H9 (cell line): ENCODE results near the gene VSTM4. TPM values are rescaled to one million over a fixed set of nuclear protein-coding genes. Genes with fewer than 3 reads are reported as not detected.

Experiments
- DNase-seq: peaks from one replicate; pipeline ENCODE4 v3.0.0-alpha.2; 2017
- H2AFZ ChIP-seq: one replicate; pipeline ENCODE4 v1.6.1; 2013; ENCODE audit warnings: mild to moderate bottlenecking, low read length, control low read depth, moderate library complexity
- H2AK5ac ChIP-seq: 2 replicates; pipeline ENCODE4 v1.6.1; 2013; ENCODE audit warnings: low read length, control low read depth, mixed read lengths; ENCODE audit not compliant: insufficient read length
- H2BK120ac ChIP-seq: one replicate; pipeline ENCODE4 v1.6.1; 2013; ENCODE audit warnings: low read depth, mild to moderate bottlenecking, low read length, control low read depth, inconsistent platforms; ENCODE audit not compliant: poor library complexity, severe bottlenecking
- H2BK12ac ChIP-seq: 2 replicates; pipeline ENCODE4 v1.6.1; 2013; ENCODE audit warnings: low read length, control low read depth, mixed read lengths, low read depth; ENCODE audit not compliant: insufficient read length
- H2BK15ac ChIP-seq: 2 replicates; pipeline ENCODE4 v1.6.1; 2013; ENCODE audit warnings: low read depth, low read length, control low read depth
- H2BK20ac ChIP-seq: one replicate; pipeline ENCODE4 v1.6.1; 2013; ENCODE audit warnings: low read depth, mild to moderate bottlenecking, low read length, control low read depth, inconsistent platforms; ENCODE audit not compliant: poor library complexity, severe bottlenecking
- H2BK5ac ChIP-seq: 2 replicates; pipeline ENCODE4 v1.6.1; 2013; ENCODE audit warnings: low read length, control low read depth, mixed read lengths; ENCODE audit not compliant: insufficient read length
- H3K14ac ChIP-seq: 2 replicates; pipeline ENCODE4 v1.6.1; 2013; ENCODE audit warnings: low read length, control low read depth; ENCODE audit not compliant: insufficient read depth
- H3K18ac ChIP-seq: 2 replicates; pipeline ENCODE4 v1.6.1; 2013; ENCODE audit warnings: low read depth, mild to moderate bottlenecking, mixed read lengths, low read length, control low read depth; ENCODE audit not compliant: insufficient read length
- H3K23ac ChIP-seq: 2 replicates; pipeline ENCODE4 v1.6.1; 2013; ENCODE audit warnings: low read length, control low read depth, mixed read lengths, low read depth; ENCODE audit not compliant: insufficient read length
- H3K23me2 ChIP-seq: 2 replicates; pipeline ENCODE4 v1.6.1; 2013; ENCODE audit warnings: low read depth, mild to moderate bottlenecking, mixed read lengths, low read length, control low read depth; ENCODE audit not compliant: insufficient read length, poor library complexity, severe bottlenecking
- H3K27ac ChIP-seq: 2 replicates; pipeline ENCODE4 v1.5.1; 2013; ENCODE audit warnings: low read length, control low read depth, mixed read lengths, low read depth; ENCODE audit not compliant: insufficient read length
- H3K27me3 ChIP-seq: 2 replicates; pipeline ENCODE4 v1.6.1; 2013; ENCODE audit warnings: low read length, control low read depth, inconsistent platforms; ENCODE audit not compliant: insufficient read depth
- H3K4ac ChIP-seq: 2 replicates; pipeline ENCODE4 v1.6.1; 2013; ENCODE audit warnings: low read depth, mild to moderate bottlenecking, control low read depth, inconsistent platforms, low read length, moderate library complexity
- H3K4me1 ChIP-seq: 2 replicates; pipeline ENCODE4 v1.6.1; 2013; ENCODE audit warnings: low read length, control low read depth, inconsistent platforms; ENCODE audit not compliant: insufficient read depth
- H3K4me2 ChIP-seq: 2 replicates; pipeline ENCODE4 v1.6.1; 2013; ENCODE audit warnings: low read length, control low read depth, mixed read lengths; ENCODE audit not compliant: insufficient read length, insufficient read depth
- H3K56ac ChIP-seq: 2 replicates; pipeline ENCODE4 v1.6.1; 2013; ENCODE audit warnings: low read depth, mild to moderate bottlenecking, mixed read lengths, low read length, control low read depth; ENCODE audit not compliant: insufficient read length
- H3K79me1 ChIP-seq: 2 replicates; pipeline ENCODE4 v1.6.1; 2013; ENCODE audit warnings: low read depth, mild to moderate bottlenecking, moderate library complexity, low read length, control low read depth, inconsistent platforms; ENCODE audit not compliant: insufficient read depth, poor library complexity, severe bottlenecking
- H3K79me2 ChIP-seq: 2 replicates; pipeline ENCODE4 v1.6.1; 2013; ENCODE audit warnings: low read length, control low read depth, inconsistent platforms; ENCODE audit not compliant: insufficient read depth
- H3K9ac ChIP-seq: 2 replicates; pipeline ENCODE4 v1.6.1; 2013; ENCODE audit warnings: low read length, control low read depth, mixed read lengths; ENCODE audit not compliant: insufficient read length; ENCODE audit errors: extremely low read depth
- H3K9me3 ChIP-seq: one replicate; pipeline ENCODE4 v1.6.1; 2013; ENCODE audit warnings: low read depth, low read length, inconsistent platforms; ENCODE audit not compliant: control insufficient read depth
- H3T11ph ChIP-seq: one replicate; pipeline ENCODE4 v1.6.1; 2013; ENCODE audit warnings: mild to moderate bottlenecking, low read length, control low read depth, inconsistent platforms
- H4K20me1 ChIP-seq: one replicate; pipeline ENCODE4 v1.6.1; 2013; ENCODE audit not compliant: control insufficient read depth, insufficient read length, insufficient read depth
- H4K5ac ChIP-seq: 2 replicates; pipeline ENCODE4 v1.6.1; 2013; ENCODE audit warnings: low read depth, mild to moderate bottlenecking, mixed read lengths, low read length, control low read depth; ENCODE audit not compliant: insufficient read length
- H4K8ac ChIP-seq: replicated peaks from 2 replicates; pipeline ENCODE4 v1.6.1; 2013; ENCODE audit warnings: low read length, control low read depth, mixed read lengths, low read depth; ENCODE audit not compliant: insufficient read length
- H4K91ac ChIP-seq: 2 replicates; pipeline ENCODE4 v1.6.1; 2013; ENCODE audit warnings: low read depth, mild to moderate bottlenecking, moderate library complexity, mixed read lengths, low read length, control low read depth; ENCODE audit not compliant: insufficient read length
- H3K27ac Mint-ChIP-seq, 3 experiments: 2 replicates in 2 of 3; 3 replicates in 1 of 3; pipeline ENCODE4 v1.8.0; 2020 to 2021; ENCODE audit warnings: mixed read lengths in 3 of 3, mild to moderate bottlenecking in 1 of 3, moderate library complexity in 1 of 3
- H3K27me3 Mint-ChIP-seq: 2 replicates; pipeline ENCODE4 v1.8.0; 2021; ENCODE audit warnings: low read depth, mild to moderate bottlenecking, moderate library complexity, mixed read lengths
- H3K36me3 Mint-ChIP-seq, 3 experiments: 2 replicates in 2 of 3; 3 replicates in 1 of 3; pipeline ENCODE4 v1.8.0; 2020 to 2021; ENCODE audit warnings: low read depth in 3 of 3, mixed read lengths in 3 of 3; ENCODE audit not compliant: insufficient read depth in 1 of 3
- H3K4me1 Mint-ChIP-seq, 2 experiments: 2 replicates each; pipeline ENCODE4 v1.8.0; 2020; ENCODE audit warnings: mixed read lengths in 2 of 2
- H3K4me3 Mint-ChIP-seq, 2 experiments: 2 replicates in 1 of 2; 3 replicates in 1 of 2; pipeline ENCODE4 v1.8.0; 2020 to 2021; ENCODE audit warnings: mild to moderate bottlenecking in 2 of 2, mixed read lengths in 2 of 2, moderate library complexity in 1 of 2
- H3K9me3 Mint-ChIP-seq, 2 experiments: 2 replicates in 1 of 2; 3 replicates in 1 of 2; pipeline ENCODE4 v1.8.0; 2020; ENCODE audit warnings: mild to moderate bottlenecking in 2 of 2, mixed read lengths in 2 of 2, moderate library complexity in 1 of 2
- CTCF ChIP-seq: fragments of 200-600 bp; sonication (generic); conservative IDR thresholded peaks from 3 replicates; pipeline ENCODE4 v1.8.0; 2021; ENCODE audit warnings: antibody characterized with exemption, mild to moderate bottlenecking
- WGBS: extraction: QIAGEN DNeasy Blood & Tissue Kit; methylation state at CpG from one replicate; pipeline ENCODE4 v1.1.7; 2013; ENCODE audit warnings: missing lambda C conversion rate, low lambda C conversion rate, mixed read lengths; ENCODE audit not compliant: insufficient read length; ENCODE audit errors: extremely low coverage; 5-methylcytosine and 5-hydroxymethylcytosine counted together
- total RNA-seq: library from RNA; stranded (reverse); gene quantifications from 2 replicates; pipeline ENCODE4 v1.2.1, GENCODE V29; 2021

The VSTM4 gene
- total RNA-seq, 1 experiment from 2014 or later: 0.44 TPM

- no peak overlapping the region for H2AFZ ChIP-seq
- no peak overlapping the region for H2BK15ac ChIP-seq
- H4K5ac ChIP-seq: no peak overlapping the region
- H3K4me1 ChIP-seq: no peaks in the 10 kb centered on the region; the same call in 1 of the 2 replicates
- no CpG with 5 or more reads among the region's 6 CpGs for WGBS
- H3K4me3 Mint-ChIP-seq: no peak overlapping the region
- peaks cover 0 to 5% of the 10 kb centered on the region in 2 experiments; a peak in 2 of 5 replicates for H3K9me3 Mint-ChIP-seq
- H3K4me1 Mint-ChIP-seq: peaks cover 18 to 20% of the 10 kb centered on the region in 2 experiments
- no peak for DNase-seq
- H3K4me2 ChIP-seq: no peak overlapping the region
- H2BK20ac ChIP-seq: no peak overlapping the region
- no peak overlapping the region for H4K91ac ChIP-seq
- H3K56ac ChIP-seq: no peak overlapping the region
- no peaks in the 10 kb centered on the region for H3K9me3 ChIP-seq
- H2BK120ac ChIP-seq: no peak overlapping the region
- no peak overlapping the region for H3K23ac ChIP-seq
- H3K27me3 ChIP-seq: no peaks in the 10 kb centered on the region
- H4K20me1 ChIP-seq: no peaks in the 10 kb centered on the region
- H3K9ac ChIP-seq: no peak overlapping the region
- no peak overlapping the region for H3K14ac ChIP-seq
- H3K27ac Mint-ChIP-seq: no peak overlapping the region
- no peak overlapping the region for H3K18ac ChIP-seq
- H3T11ph ChIP-seq: no peak overlapping the region
- TF ChIP-seq CTCF: no peak
- peaks cover 4% of the 10 kb centered on the region for H3K27me3 Mint-ChIP-seq
- no peaks in the 10 kb centered on the region for H3K79me2 ChIP-seq
- H3K27ac ChIP-seq: no peak overlapping the region
- H3K4ac ChIP-seq: no peak overlapping the region
- H2AK5ac ChIP-seq: no peak overlapping the region
- no peak overlapping the region for H2BK12ac ChIP-seq
- no peak overlapping the region for H4K8ac ChIP-seq
- no peaks in the 10 kb centered on the region for H3K23me2 ChIP-seq
- no peak overlapping the region for H2BK5ac ChIP-seq
- H3K79me1 ChIP-seq: no peaks in the 10 kb centered on the region
- H3K36me3 Mint-ChIP-seq: peaks cover 0 to 9% (median 0%) of the 10 kb centered on the region in 3 experiments; a peak in 3 of 7 replicates
These were observed 39.3 kb upstream of the VSTM4 start for GRCh38 chr10:49154641-49155040.
